GM12878 (cell line): Measurements from ENCODE around the gene VGLL4. TPM values are rescaled to one million over a fixed set of nuclear protein-coding genes. Genes with fewer than 3 reads are reported as not detected.

Source experiments
- ATAC-seq: fragments of 200-7000 bp; cut with Tn5 transposase; 3 replicates; pipeline ENCODE4 v1.9.1; 2020; ENCODE audit warnings: mild to moderate bottlenecking, moderate library complexity
- BruUV-seq: library from RNA; stranded (reverse); fragments of 400-500 nt; replicated peaks from 2 replicates; lab custom pipeline; 2021; lab: Mats Ljungman, UMichigan
- CTCF ChIA-PET: fragments of 300-600 bp; sonication (Branson Sonifier 250); formaldehyde crosslinking; extraction: SDS; loops from one replicate; lab custom pipeline; 2021; ENCODE audit warnings: inconsistent platforms; lab: Yijun Ruan, JAX
- POLR2A ChIA-PET: fragments of 350-600 bp; formaldehyde crosslinking; extraction: SDS; loops from one replicate; lab custom pipeline; 2021; ENCODE audit warnings: inconsistent platforms; lab: Charles Lee
- RAD21 ChIA-PET: fragments of 300-600 bp; sonication (Branson Sonifier 250); formaldehyde crosslinking; loops from one replicate; lab custom pipeline; 2023; ENCODE audit warnings: antibody characterized with exemption; ENCODE audit not compliant: unreplicated experiment; lab: Charles Lee
- SMC1A ChIA-PET: fragments of 300-600 bp; sonication (Branson Sonifier 250); formaldehyde crosslinking; loops from one replicate; lab custom pipeline; 2023; ENCODE audit not compliant: unreplicated experiment, uncharacterized antibody; lab: Charles Lee
- DNase-seq: peaks from one replicate; pipeline ENCODE4 v3.0.0-alpha.2; 2011; ENCODE audit warnings: low read depth, low spot score
- FAIRE-seq: peaks from 3 replicates; lab custom pipeline; 2011; peaks lifted over from hg19 to GRCh38; lab: Jason Lieb, UNC
- H2AFZ ChIP-seq: 2 replicates; pipeline ENCODE4 v1.6.0; 2011; ENCODE audit warnings: low read depth, low read length, control low read depth; ENCODE audit not compliant: control insufficient read depth
- H3K27ac ChIP-seq: 2 replicates; pipeline ENCODE4 v1.5.1; 2011; ENCODE audit warnings: control low read depth; ENCODE audit not compliant: control insufficient read depth, insufficient read depth
- H3K27me3 ChIP-seq, 2 experiments: replicated peaks in 1 of 2; 2 replicates each; pipeline versions ENCODE4 v1.6.0 to v1.6.1; 2011; ENCODE audit warnings: low read length in 1 of 2; ENCODE audit not compliant: control insufficient read depth in 2 of 2, insufficient read depth in 2 of 2
- H3K36me3 ChIP-seq, 2 experiments: 2 replicates each; pipeline ENCODE4 v1.5.1; 2011; ENCODE audit warnings: low read length in 1 of 2; ENCODE audit not compliant: control insufficient read depth in 2 of 2, insufficient read depth in 2 of 2
- H3K4me1 ChIP-seq: 2 replicates; pipeline ENCODE4 v1.6.1; 2011; ENCODE audit warnings: mild to moderate bottlenecking, low read length, moderate library complexity, mixed read lengths; ENCODE audit not compliant: control insufficient read depth, insufficient read depth
- H3K4me2 ChIP-seq: 2 replicates; pipeline ENCODE4 v1.6.0; 2011; ENCODE audit warnings: control low read depth; ENCODE audit not compliant: control insufficient read depth, insufficient read depth
- H3K4me3 ChIP-seq: fragments of 200-600 bp; sonication (generic); 2 replicates; pipeline ENCODE4 v1.5.1; 2016
- H3K79me2 ChIP-seq: 2 replicates; pipeline ENCODE4 v1.6.0; 2011; ENCODE audit warnings: low read length; ENCODE audit not compliant: control insufficient read depth, insufficient read depth
- H3K9ac ChIP-seq: 2 replicates; pipeline ENCODE4 v1.8.0; 2011; ENCODE audit warnings: low read length, control low read depth, mixed read lengths; ENCODE audit not compliant: control insufficient read depth, insufficient read depth
- H3K9me3 ChIP-seq: replicated peaks from 3 replicates; pipeline ENCODE4 v1.5.1; 2011; ENCODE audit warnings: mild to moderate bottlenecking, low read length; ENCODE audit not compliant: control insufficient read depth, insufficient read depth
- H4K20me1 ChIP-seq: 2 replicates; pipeline ENCODE4 v1.6.0; 2011; ENCODE audit not compliant: control insufficient read depth, insufficient read depth
- EED ChIP-seq: sonication (generic); IDR thresholded peaks from 2 replicates; pipeline ENCODE4 v1.6.1; 2016; ENCODE audit warnings: antibody characterized with exemption, low read depth
- FOXK2 ChIP-seq: fragments of 450-650 bp; IDR thresholded peaks from 2 replicates; pipeline ENCODE4 v1.6.1; 2017; ENCODE audit warnings: mild to moderate bottlenecking, moderate library complexity
- KDM1A ChIP-seq: fragments of 200-600 bp; sonication (generic); IDR thresholded peaks from 2 replicates; pipeline ENCODE4 v1.6.1; 2016; ENCODE audit warnings: borderline replicate concordance
- POLR2A ChIP-seq: IDR thresholded peaks from 2 replicates; pipeline ENCODE4 v1.6.1; 2011; ENCODE audit warnings: low read depth, mild to moderate bottlenecking, low read length
- RUNX3 ChIP-seq: IDR thresholded peaks from 2 replicates; pipeline ENCODE4 v1.6.1; 2012; ENCODE audit warnings: low read length, inconsistent platforms
- SP1 ChIP-seq: IDR thresholded peaks from one replicate; pipeline ENCODE4 v1.6.1; 2011; ENCODE audit warnings: low read depth, low read length
- SREBF2 ChIP-seq: IDR thresholded peaks from 2 replicates; pipeline ENCODE4 v1.6.1; 2012; ENCODE audit warnings: mild to moderate bottlenecking, low read length
- STAT3 ChIP-seq: IDR thresholded peaks from 2 replicates; pipeline ENCODE4 v1.6.1; 2011; ENCODE audit warnings: low read depth, low read length, improper control_type of control experiment
- TBL1XR1 ChIP-seq: IDR thresholded peaks from 2 replicates; pipeline ENCODE4 v1.6.1; 2012; ENCODE audit warnings: low read depth, low read length, improper control_type of control experiment
- ZSCAN29 ChIP-seq: fragments of 450-650 bp; IDR thresholded peaks from 2 replicates; pipeline ENCODE4 v1.6.1; 2017; ENCODE audit warnings: mild to moderate bottlenecking, moderate library complexity
- WGBS: methylation state at CpG from one replicate; pipeline ENCODE4 v1.1.6; 2016; ENCODE audit warnings: low lambda C conversion rate; ENCODE audit not compliant: insufficient replicate concordance, insufficient coverage; ENCODE audit errors: missing lambda C conversion rate; 5-methylcytosine and 5-hydroxymethylcytosine counted together
- in situ Hi-C: fragments of 300-500 bp; cut with MboI; formaldehyde crosslinking; loops from 9 replicates; pipeline ENCODE4 v1.14.3; 2018; ENCODE audit warnings: mixed read lengths
- intact Hi-C: fragments of 100-400 bp; cut with micrococcal nuclease; formaldehyde crosslinking; loops from one replicate; pipeline ENCODE4 v1.14.2; 2022; ENCODE audit not compliant: unreplicated experiment
- polyA plus RNA-seq, 11 experiments: library from polyadenylated mRNA; depleted of rRNA in 4 of 11; unstranded in 6 of 11; stranded (reverse) in 5 of 11; fragments of >200 nt; fragmentation: Nextera tagmentation in 4 of 11; fragmentation: Illumina TruSeq in 1 of 11; extraction: Ambion mirVana in 4 of 11; extraction: Trizol in 1 of 11; gene quantifications; 1 replicate in 1 of 11; 2 replicates in 10 of 11; pipeline versions ENCODE4 v1.2.1 to v1.2.3, GENCODE V29; 2011 to 2016; ENCODE audit warnings: inconsistent platforms in 2 of 11, missing spikeins in 2 of 11, low read depth in 1 of 11
- total RNA-seq, 4 experiments: library from RNA; depleted of rRNA in 3 of 4; stranded (reverse); fragments of >200 nt in 3 of 4; fragmentation: Illumina TruSeq in 1 of 4; extraction: Trizol in 1 of 4; gene quantifications; 2 replicates each; pipeline versions ENCODE4 v1.2.1 to v1.2.3, GENCODE V29; 2013 to 2021
- TF ChIP-seq, protein P1 (sequence below): fragments of 450-650 bp; formaldehyde crosslinking; IDR thresholded peaks from 2 replicates; pipeline ENCODE4 v1.5.0; 2022; ENCODE audit warnings: mild to moderate bottlenecking, missing genetic modification characterization

VGLL4 gene
- total and polyA plus RNA-seq, 10 of the 15 experiments (the other 5 are each of a cell fraction or from before 2014, with no cell fraction given): 0.44 to 38.1 (median 16.1) TPM

DNA sequence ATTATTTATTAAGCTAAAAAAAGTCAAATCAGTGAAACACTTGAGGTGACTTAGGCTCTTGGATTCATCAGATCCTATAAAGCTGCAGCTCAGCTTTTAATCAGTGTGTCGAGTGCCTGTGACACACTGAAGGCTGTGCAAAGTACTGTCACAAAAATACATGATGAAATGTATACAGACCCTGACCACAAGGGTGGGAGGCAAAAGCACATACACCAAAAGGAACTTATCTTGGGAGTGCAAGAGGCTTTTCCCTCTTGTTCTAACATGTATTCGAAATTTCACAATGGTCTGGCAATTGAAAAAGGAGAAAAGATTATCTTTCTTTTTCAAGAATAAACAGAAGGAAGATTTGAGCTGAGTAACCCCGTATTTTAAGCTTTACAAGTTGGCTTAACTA is 35.9 kb downstream of the VGLL4 start:
- H4K20me1 ChIP-seq: peaks cover 2% of the 10 kb centered on the region
- no peak overlapping the region for H3K4me2 ChIP-seq
- DNase-seq (no peak), FAIRE-seq (no peak), ATAC-seq (no peak)
- H3K27me3 ChIP-seq: no peaks in the 10 kb centered on the region
- intact Hi-C loops (no loop called here), in situ Hi-C loops (no loop called here)
- TF ChIP-seq EED (no peak), RUNX3 (peak; percentile 23; the same call in 1 of the 2 replicates), TBL1XR1 (no peak)
- H3K4me3 ChIP-seq: no peak overlapping the region
- RAD21 ChIA-PET: interaction anchor here (0.7 kb wide), 1 partner anchor 10 kb away, joined by 3 read pairs; no protein-coding TSS in a partner anchor
- peaks cover 73% of the 10 kb centered on the region for H3K79me2 ChIP-seq
- SMC1A ChIA-PET: interaction anchor here (1.0 to 2.3 kb wide), 5 partner anchors 11 to 40 kb away, joined by 3 to 11 read pairs (median 4); no protein-coding TSS in a partner anchor
- H2AFZ ChIP-seq: no peak overlapping the region
- POLR2A ChIA-PET: no interaction called here
- H3K4me1 ChIP-seq: peaks cover 7% of the 10 kb centered on the region; the same call in 1 of the 2 replicates
- no peak overlapping the region for H3K27ac ChIP-seq
- 100% methylated on average over 3 of the region's 3 CpGs for WGBS
- no peaks in the 10 kb centered on the region for H3K9me3 ChIP-seq
- H3K36me3 ChIP-seq: peaks cover 3 to 7% of the 10 kb centered on the region in 2 experiments; a peak in 3 of 4 replicates
- BruUV-seq: no TSS peak
- no peak overlapping the region for H3K9ac ChIP-seq
- CTCF ChIA-PET: interaction anchor here (2.2 kb wide), 1 partner anchor 8 kb away, joined by 13 read pairs; no protein-coding TSS in a partner anchor

DNA sequence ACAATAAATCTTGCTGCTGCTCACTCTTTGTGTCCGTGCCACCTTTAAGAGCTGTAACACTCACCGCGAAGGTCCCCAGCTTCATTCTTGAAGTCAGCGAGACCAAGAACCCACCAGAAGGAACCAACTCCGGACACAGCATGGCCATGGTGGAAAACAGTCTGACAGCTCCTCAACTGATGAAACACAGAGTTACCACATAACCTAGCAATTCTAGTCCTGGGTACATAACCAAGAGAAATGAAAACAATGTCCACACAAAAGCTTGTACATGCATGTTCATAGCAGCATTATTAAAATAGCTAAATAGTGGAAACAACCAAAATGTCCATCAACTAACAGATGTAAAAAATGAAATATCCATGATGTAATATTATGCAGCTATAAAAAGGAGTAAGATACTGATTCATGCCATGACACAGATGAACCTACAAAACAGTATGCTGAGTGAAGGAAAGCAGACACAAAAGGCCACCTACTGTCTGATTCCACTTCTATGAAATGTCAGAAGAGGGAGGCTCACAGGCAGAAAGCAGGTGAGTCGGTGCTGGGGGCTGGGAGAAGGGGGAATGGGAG is 36.8 kb downstream of the VGLL4 start:
- CTCF ChIA-PET: interaction anchor here (0.7 to 2.2 kb wide), 2 partner anchors 9 to 444 kb away, joined by 3 to 13 read pairs; no protein-coding TSS in a partner anchor
- H3K4me1 ChIP-seq: peaks cover 10% of the 10 kb centered on the region
- TF ChIP-seq, protein P1, sequence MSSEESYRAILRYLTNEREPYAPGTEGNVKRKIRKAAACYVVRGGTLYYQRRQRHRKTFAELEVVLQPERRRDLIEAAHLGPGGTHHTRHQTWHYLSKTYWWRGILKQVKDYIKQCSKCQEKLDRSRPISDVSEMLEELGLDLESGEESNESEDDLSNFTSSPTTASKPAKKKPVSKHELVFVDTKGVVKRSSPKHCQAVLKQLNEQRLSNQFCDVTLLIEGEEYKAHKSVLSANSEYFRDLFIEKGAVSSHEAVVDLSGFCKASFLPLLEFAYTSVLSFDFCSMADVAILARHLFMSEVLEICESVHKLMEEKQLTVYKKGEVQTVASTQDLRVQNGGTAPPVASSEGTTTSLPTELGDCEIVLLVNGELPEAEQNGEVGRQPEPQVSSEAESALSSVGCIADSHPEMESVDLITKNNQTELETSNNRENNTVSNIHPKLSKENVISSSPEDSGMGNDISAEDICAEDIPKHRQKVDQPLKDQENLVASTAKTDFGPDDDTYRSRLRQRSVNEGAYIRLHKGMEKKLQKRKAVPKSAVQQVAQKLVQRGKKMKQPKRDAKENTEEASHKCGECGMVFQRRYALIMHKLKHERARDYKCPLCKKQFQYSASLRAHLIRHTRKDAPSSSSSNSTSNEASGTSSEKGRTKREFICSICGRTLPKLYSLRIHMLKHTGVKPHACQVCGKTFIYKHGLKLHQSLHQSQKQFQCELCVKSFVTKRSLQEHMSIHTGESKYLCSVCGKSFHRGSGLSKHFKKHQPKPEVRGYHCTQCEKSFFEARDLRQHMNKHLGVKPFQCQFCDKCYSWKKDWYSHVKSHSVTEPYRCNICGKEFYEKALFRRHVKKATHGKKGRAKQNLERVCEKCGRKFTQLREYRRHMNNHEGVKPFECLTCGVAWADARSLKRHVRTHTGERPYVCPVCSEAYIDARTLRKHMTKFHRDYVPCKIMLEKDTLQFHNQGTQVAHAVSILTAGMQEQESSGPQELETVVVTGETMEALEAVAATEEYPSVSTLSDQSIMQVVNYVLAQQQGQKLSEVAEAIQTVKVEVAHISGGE (CRISPR knock-in tag): no peak
- TF ChIP-seq TBL1XR1 (no peak), KDM1A (no peak), SP1 (no peak), STAT3 (no peak), ZSCAN29 (no peak), POLR2A (no peak), FOXK2 (no peak), SREBF2 (no peak)
- FAIRE-seq: no peak
- H2AFZ ChIP-seq: no peak overlapping the region
- 89% methylated on average over 6 of the region's 6 CpGs for WGBS
- H3K9me3 ChIP-seq: no peaks in the 10 kb centered on the region
- peaks cover 2 to 7% of the 10 kb centered on the region in 2 experiments; a peak in 3 of 4 replicates for H3K36me3 ChIP-seq
- RAD21 ChIA-PET: interaction anchor here (0.8 kb wide), 1 partner anchor 17 kb away, joined by 3 read pairs; no protein-coding TSS in a partner anchor
- no TSS peak for BruUV-seq
- ATAC-seq: no peak
- SMC1A ChIA-PET: interaction anchor here (0.6 to 2.3 kb wide), 10 partner anchors 10 to 505 kb away, joined by 3 to 11 read pairs (median 4); no protein-coding TSS in a partner anchor
- intact Hi-C loops (no loop called here), in situ Hi-C loops (no loop called here)
- no peak overlapping the region for H3K4me2 ChIP-seq
- no peaks in the 10 kb centered on the region for H3K27me3 ChIP-seq
- peaks cover 75% of the 10 kb centered on the region for H3K79me2 ChIP-seq
- H4K20me1 ChIP-seq: no peaks in the 10 kb centered on the region
- DNase-seq: no peak
- no peak overlapping the region for H3K9ac ChIP-seq
- POLR2A ChIA-PET: interaction anchor here (0.7 to 1.1 kb wide), 2 partner anchors 8 to 13 kb away, joined by 3 read pairs; no protein-coding TSS in a partner anchor
- no peak overlapping the region for H3K4me3 ChIP-seq
- H3K27ac ChIP-seq: no peak overlapping the region
